Amniotic epithelial cell (primary cell): ENCODE data around the gene LHFPL2.

ENCODE experiments used
- DNase-seq: peaks from one replicate; pipeline ENCODE4 v3.0.0-alpha.2; 2010; ENCODE audit warnings: low read depth

LHFPL2 gene

DNA sequence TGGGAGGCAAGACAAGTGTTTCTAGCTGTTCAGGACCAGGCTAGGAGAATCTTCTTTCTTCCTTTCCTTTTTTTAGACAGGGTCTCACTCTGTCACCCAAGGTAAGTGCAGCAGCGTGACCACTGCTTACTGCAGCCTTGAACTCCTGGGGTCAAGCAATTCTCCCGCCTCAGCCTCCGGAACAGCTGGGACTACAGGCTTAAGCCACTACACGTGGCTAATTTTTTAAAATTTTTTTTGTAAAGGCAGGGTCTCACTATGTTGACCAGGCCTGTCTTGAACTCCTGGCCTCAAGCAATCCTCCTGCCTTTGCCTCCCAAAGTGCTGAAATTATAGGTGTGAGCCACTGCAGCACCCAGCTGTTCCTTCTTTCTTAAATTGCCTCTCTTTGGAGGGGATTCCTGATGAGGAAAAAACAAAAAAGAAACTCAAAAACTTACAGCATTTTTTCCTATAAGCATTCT, 53.1 kb downstream of the LHFPL2 start:
- DNase-seq: no peak

DNA sequence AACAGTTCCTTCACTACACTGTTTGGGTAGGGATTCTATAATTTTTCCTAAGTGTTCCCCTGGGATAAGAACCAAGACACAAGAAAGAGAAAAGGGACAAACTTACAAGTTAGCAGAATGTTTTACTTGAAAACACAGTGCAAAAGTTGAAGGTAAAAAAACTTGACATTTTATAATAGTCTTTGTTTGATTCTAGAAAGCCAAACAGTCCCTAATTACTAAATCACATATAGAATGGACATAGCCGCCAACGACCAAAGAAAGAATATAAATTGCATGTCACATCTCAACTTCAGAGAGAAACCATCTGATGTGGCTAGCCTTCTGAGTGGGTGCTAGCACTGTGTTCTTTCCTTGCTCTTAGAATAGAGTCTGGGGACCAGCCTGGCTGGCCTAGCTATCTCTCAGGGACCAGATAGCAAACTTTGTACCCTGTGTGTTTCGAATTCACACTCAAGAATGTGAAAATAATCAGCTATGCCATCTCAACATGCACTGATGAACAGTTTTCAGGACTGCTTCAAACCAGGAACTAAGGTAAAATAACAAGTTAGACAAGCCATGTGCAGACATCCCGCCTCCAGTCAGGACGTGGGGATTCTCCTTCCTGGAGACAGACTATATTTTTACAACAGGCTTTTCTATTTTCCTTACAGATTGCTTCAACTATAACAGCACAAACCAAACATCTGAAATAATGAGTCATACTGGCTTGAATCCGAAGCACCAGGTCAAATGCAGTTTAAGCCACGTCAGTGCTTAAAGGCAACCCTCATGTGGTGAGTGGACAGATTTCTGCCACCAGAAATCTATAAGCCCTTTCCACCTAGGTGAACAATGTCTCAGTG, 53.7 kb downstream of the LHFPL2 start:
- peak; percentile 99 for DNase-seq

- DNase-seq: no peak
These were observed 54.6 kb downstream of the LHFPL2 start for GRCh38 chr5:78594021-78594420.

- DNase-seq: no peak
These were observed 55.1 kb downstream of the LHFPL2 start for GRCh38 chr5:78593465-78593864.

GRCh38 chr5:78592735-78593386, 55.7 kb downstream of the LHFPL2 start:
- peak; percentile 61 for DNase-seq

DNA sequence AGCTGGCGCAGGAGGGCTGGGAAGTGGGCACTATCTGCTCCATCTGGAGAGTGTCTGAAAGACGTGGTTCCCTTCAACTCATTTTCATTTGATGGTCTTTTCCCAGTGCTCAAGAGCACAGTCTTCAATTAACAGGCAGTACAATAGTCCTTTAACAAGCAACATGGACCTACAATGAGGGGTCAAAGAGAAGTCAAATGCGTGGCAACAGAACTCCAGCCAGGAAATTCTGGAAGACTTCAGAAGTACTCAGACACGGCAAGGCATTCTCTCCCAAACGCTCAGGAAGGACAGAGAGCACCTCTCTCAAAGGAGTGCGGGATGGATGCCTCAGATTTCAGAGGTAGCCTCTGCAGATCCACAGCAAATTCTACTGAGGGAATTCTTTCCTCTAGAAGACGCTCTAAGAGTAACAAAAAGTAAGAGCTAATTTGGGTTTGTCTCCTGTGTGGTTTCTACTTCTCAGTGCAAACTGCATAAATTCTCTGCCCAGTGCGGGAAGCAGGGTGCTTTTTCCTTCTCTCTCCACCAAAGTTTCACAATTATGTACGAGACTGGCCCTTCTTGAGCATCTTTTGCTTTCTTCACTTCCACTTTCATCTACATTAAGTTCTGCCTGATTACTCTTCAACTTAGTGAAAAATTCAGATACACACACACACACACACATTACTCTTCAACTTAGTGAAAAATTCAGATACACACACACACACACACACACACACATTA, 56.4 kb downstream of the LHFPL2 start:
- peak; percentile 50 for DNase-seq

GRCh38 chr5:78591138-78591612, 57.4 kb downstream of the LHFPL2 start:
- DNase-seq: peak; percentile 99

DNA sequence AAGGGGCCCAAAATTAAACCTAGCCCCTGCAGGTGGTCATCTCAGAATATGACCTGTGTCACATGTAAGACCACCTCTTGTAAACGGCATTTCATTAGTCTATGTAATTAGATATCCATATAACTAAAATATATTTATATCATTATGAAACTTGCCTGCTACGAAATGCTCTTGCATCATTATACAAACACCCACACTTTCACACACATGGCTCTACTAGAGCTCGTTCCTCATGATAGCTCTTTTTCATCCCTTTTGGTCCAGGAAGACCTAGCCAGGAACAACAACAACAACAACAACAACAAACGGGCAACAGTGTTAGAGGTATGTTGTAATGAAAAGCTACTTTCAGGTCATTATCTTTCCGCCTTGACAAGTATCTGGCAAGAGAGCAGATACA, 58.6 kb downstream of the LHFPL2 start:
- peak; percentile 62 for DNase-seq

DNA sequence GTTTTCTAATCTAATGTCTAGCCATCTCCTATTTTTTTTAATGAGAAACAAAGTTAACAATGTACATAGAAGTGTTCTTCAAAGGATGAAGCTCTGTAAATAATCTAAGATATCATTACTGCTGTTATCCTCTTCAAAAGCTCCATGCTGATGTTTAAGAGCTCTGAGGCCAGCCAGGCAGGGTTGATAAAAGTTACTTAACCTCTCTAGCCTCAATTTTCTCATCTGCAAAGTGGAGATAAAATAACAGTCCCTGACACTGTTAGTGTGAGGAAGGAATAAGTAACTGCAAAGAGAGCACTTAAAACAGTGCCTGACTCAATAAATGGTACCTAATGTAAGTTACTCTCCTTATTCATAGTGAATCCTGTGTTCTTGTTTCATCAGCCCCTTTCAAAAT, 60.1 kb downstream of the LHFPL2 start:
- no peak for DNase-seq

DNA sequence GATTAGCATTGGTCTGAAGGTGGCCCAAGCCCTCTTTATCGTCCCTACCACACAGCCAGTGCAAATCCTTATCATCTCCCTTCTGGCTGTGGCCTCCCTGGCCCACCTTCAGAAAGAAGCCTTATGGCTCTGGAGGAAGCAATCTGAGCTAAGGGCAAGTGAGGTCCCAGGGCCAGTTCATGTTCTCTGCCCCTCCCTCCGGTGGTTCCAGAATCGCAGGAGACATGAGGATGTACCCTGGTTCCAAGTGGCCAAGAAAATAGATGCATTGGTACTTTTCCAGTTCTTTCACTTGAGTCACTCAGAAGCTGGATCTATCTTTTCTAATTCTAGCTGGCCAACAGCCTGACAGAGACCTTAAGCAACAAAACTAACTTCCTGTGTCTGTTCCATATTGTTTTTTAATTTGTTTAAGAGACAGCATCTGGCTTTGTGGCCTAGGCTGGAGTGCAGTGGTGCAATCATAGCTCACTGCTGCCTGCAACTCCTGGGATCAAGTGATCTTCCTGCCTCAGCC, 60.7 kb downstream of the LHFPL2 start:
- DNase-seq: peak; percentile 89

DNA sequence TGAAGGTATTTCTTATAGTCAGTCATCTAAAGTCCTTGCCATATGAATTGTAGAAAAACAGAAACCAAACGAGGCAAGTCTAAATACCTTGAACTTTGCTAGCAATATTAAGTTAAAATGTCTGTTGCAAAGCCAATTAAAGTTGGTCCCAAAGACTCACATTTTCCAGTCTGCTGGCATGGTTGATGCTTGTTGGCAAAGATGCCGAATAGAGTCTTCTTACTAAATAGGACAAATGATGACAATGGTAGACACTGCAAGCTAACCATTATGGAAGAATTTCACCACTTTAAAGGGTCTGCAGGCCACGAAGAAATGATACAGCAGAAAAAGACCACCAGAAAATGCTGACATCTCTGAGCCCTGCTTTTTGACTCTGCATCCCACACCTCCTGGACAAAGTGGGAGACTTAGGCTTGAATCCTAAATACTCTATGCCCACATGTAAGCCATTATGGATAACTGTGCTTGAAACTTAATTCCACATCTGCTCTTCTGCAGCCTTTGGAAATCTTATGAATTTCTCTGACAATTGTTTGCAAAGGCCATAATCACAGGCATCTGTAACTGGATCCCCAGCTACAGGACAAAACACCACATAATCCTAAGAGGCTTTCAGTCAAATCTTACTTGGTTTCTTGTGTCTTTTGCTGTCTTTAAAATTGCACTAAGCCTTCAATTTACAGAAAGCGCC, 61.3 kb downstream of the LHFPL2 start:
- no peak for DNase-seq

DNA sequence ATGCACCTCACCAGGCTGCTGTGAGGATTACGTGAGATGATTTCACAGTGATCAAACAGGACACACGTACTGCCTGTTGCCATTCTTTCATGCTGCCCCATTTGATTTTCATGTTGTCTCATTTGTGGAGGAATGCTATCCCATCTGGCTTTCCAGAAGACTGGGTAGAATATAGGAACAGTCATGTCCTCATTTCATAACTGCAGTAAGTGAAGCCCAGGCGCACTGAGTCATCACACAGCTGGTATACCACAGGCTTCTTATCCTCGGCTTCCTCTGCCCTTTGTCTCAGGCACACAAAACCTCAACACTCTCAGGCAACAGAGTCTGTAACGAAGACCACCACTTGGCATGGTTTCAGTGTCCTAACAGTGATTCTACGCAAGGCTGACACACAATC, 62.3 kb downstream of the LHFPL2 start:
- DNase-seq: peak; percentile 99

- DNase-seq: no peak
These were observed 70.6 kb downstream of the LHFPL2 start for GRCh38 chr5:78578015-78578414.

DNA sequence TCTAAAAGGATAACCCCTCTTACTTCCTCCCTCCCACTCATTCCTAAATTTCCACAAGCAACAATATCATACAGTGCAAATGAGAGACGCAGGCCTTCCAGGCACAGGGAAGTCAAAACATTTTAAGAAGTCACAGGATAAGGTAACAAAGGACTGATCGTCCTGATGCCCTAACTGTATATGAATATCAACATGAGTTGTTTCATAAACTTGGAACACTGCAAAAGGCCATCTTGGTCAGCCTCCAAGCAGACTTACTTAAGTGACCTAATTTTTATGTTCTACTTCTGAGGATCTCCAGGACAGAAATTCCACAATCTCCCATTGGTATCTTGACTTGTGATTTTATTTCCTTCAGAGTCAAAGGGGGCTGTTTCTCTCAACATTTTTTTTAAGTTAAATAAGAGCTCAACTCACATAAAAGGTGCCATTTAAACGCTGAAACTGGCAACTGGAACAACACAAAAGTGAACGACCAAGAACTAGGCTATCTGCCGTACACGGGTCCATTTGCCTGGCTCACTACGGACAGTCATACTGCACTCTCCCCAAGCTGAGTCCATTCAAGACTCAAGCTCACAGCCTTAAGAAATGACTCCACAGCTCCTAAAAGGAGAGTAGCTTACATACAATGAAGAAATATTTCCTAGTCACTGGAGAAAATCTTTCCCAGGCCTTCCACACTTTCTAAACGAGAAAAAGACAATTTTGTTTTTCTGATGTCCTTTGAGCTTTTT, 71.3 kb downstream of the LHFPL2 start:
- peak; percentile 41 for DNase-seq

- no peak for DNase-seq
These were observed 72.2 kb downstream of the LHFPL2 start for GRCh38 chr5:78576376-78576775.

GRCh38 chr5:78574731-78575161, 73.8 kb downstream of the LHFPL2 start:
- DNase-seq: no peak

- DNase-seq: no peak
These were observed 74.4 kb downstream of the LHFPL2 start for GRCh38 chr5:78574131-78574673.

GRCh38 chr5:78573318-78573717, 75.3 kb downstream of the LHFPL2 start:
- no peak for DNase-seq

DNA sequence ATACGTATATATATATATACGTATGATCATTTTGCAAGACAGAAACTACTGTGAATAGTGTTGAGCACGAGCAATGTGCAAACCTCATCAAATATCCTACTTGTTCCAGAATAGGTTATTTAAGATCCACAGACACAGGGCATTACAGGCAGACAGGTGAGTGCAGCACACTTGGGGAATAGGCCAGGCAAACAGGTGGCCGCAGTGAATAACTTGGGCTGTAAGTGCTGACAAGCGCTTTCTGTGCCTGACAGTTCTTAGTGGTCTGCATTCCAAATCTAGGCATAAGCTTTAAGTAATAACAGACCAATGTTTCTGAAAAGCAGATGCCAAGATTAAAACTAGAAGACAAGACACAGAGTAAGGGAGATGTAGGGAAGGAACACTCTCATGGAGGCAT, 77.9 kb downstream of the LHFPL2 start:
- no peak for DNase-seq

GRCh38 chr5:78569441-78569840, 79.1 kb downstream of the LHFPL2 start:
- peak; percentile 95 for DNase-seq

- DNase-seq: no peak
These were observed 79.9 kb downstream of the LHFPL2 start for GRCh38 chr5:78568676-78569075.
